Stimulated activated naive B cell treated with anti-CD40 and anti-IgM and Interleukin-4, amounts not matched to agents 10 μg/mL and 1 μg/mL and 100 μg/mL, for 72 hours (primary cell): Measurements from ENCODE around the gene C10orf71.
A peak's percentile ranks its signal among the peaks of the same experiment; 100 is the strongest.

Experiments
- ATAC-seq, 2 donors: fragments of 150-1000 bp; cut with Tn5 transposase; replicated peaks; 2 replicates each; pipeline ENCODE4 v1.10.0; 2021; ENCODE audit warnings: moderate library complexity in 1 of 2
- DNase-seq: peaks from one replicate; pipeline ENCODE4 v3.0.0; 2021
- H3K27ac Mint-ChIP-seq: one replicate; pipeline ENCODE4 v1.8.0; 2022; ENCODE audit warnings: mild to moderate bottlenecking, mixed read lengths
- H3K27me3 Mint-ChIP-seq, 2 donors: one replicate each; pipeline ENCODE4 v1.8.0; 2022; ENCODE audit warnings: mixed read lengths in 2 of 2
- H3K36me3 Mint-ChIP-seq, 2 donors: one replicate each; pipeline ENCODE4 v1.8.0; 2022; ENCODE audit warnings: mixed read lengths in 2 of 2, mild to moderate bottlenecking in 1 of 2
- H3K4me1 Mint-ChIP-seq, 2 donors: one replicate each; pipeline ENCODE4 v1.8.0; 2022; ENCODE audit warnings: mixed read lengths in 2 of 2, mild to moderate bottlenecking in 1 of 2
- H3K4me3 Mint-ChIP-seq, 2 donors: one replicate each; pipeline ENCODE4 v1.8.0; 2022; ENCODE audit warnings: mild to moderate bottlenecking in 2 of 2, mixed read lengths in 2 of 2, moderate library complexity in 1 of 2
- H3K9me3 Mint-ChIP-seq, 2 donors: one replicate each; pipeline ENCODE4 v1.8.0; 2022; ENCODE audit warnings: mixed read lengths in 2 of 2, mild to moderate bottlenecking in 1 of 2

C10orf71 gene

DNA sequence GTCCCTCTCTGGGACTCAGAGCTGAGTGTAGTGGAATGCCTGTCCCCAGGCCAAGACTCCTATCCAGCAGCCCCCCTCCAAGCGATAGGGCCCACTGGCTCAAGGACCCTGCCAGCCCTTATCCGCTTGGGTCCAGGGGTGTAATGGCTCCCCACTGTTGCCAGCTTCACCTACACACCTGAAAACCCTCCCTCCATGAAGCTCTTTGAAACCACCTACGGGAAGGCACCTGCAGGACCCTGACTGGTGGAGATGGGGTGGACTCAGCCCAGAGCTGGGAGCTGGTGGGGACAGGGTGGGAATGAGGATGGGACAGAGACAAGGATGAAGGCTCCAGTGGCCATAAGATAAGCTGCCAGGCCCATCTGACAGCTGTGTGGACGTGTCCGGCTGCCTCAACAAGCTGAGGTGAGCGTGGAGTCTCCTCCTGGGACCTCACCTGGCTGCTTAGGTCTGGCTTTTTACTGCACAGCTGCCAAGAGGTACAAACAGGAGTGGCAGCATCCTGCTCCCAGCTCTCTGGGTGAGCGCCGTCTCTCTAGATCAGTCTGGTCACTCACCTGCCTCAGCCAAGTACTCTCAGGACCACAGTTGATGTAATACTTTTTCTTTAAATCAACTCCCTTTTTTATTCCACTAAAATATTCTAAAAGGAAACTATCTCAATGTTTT is 55.1 kb downstream of the C10orf71 start:
- Mint-ChIP-seq H3K27me3 (peaks cover 8 to 23% of the 10 kb centered on the region in 2 donors), H3K4me1 (peaks cover 0 to 2% of the 10 kb centered on the region in 2 donors)
- ATAC-seq: no peak

DNA sequence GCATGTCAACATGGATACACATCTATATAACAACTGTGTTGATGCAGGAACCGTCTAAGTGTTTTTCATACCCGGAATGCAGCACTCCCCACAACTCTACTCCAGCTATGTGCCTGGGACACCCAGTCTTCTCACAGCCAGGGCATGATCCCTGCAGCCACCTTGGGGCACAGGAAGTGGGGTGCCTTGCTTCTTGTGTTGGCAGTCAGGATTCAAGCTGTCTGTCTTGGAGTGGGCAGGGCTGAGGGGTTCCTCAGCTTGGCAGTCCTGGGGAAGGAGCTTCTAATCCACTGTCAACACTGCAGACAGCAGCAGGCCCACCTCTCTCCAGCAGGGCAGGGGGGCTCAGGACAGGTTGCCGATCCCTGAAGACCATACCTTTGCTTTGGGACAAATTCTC is 55.6 kb downstream of the C10orf71 start:
- peaks cover 0 to 2% of the 10 kb centered on the region in 2 donors for H3K4me1 Mint-ChIP-seq
- H3K36me3 Mint-ChIP-seq: peaks cover 0 to 8% of the 10 kb centered on the region in 2 donors
- DNase-seq: no peak
- no peak for ATAC-seq
- H3K4me3 Mint-ChIP-seq: no peak overlapping the region
- H3K27me3 Mint-ChIP-seq: peaks cover 14 to 18% of the 10 kb centered on the region in 2 donors
- H3K27ac Mint-ChIP-seq: no peak overlapping the region
- H3K9me3 Mint-ChIP-seq: peaks cover 11% of the 10 kb centered on the region in 2 donors

More for the DNA sequence above, 55.1 kb downstream of the C10orf71 start:
- Mint-ChIP-seq H3K9me3 (peaks cover 11 to 17% of the 10 kb centered on the region in 2 donors), H3K27ac (no peak overlapping the region), H3K4me3 (no peak overlapping the region), H3K36me3 (peaks cover 0 to 12% of the 10 kb centered on the region in 2 donors)
- DNase-seq: no peak

DNA sequence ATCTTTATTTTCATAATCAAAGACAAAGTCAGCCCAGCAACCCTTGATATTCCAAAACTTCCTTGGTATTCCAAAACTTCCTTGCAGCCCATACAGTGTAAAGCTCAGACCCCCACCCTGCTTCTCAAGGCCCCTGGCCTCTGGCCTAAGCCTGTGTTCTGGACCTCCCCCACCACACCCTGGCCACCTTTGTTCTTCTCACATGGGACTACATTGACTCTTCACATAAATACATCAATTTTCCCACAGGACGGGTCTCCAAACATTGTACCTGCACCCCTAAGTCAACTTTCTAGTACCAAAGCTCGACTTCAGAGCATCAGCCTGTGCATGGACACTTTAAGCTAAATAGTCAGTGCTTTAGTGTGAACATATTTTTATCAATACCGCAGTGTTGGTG is 56.3 kb downstream of the C10orf71 start:
- peaks cover 0 to 5% of the 10 kb centered on the region in 2 donors for H3K36me3 Mint-ChIP-seq
- no peak overlapping the region for H3K27ac Mint-ChIP-seq
- DNase-seq (no peak), ATAC-seq (no peak)
- peaks cover 0 to 2% of the 10 kb centered on the region in 2 donors for H3K4me1 Mint-ChIP-seq
- H3K9me3 Mint-ChIP-seq: peaks cover 7 to 8% of the 10 kb centered on the region in 2 donors
- peaks cover 12 to 14% of the 10 kb centered on the region in 2 donors for H3K27me3 Mint-ChIP-seq
- H3K4me3 Mint-ChIP-seq: no peak overlapping the region

DNA sequence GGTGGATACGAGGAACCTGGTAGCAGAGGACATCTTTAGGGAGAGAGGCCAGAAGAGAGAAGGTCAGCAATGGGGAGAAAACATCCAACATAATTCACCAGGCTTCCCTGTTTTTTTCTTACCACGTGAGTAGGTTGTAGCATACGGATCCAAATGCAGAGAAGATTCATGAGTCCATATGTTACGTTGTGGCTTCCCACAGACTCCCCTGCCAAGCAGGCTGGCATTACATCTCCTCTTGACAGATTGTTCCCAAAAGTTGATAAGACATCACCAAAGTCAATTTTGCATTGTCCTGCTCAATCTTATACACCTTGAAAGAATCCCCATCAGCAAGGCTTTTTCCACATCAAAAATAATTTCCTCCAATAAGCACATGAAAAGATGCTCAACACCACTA is 57.2 kb downstream of the C10orf71 start:
- Mint-ChIP-seq H3K4me1 (peaks cover 0 to 2% of the 10 kb centered on the region in 2 donors), H3K4me3 (no peak overlapping the region), H3K36me3 (peaks cover 0 to 2% of the 10 kb centered on the region in 2 donors), H3K9me3 (peaks cover 4 to 5% of the 10 kb centered on the region in 2 donors), H3K27me3 (peaks cover 9 to 14% of the 10 kb centered on the region in 2 donors), H3K27ac (no peak overlapping the region)
- DNase-seq: no peak
- no peak for ATAC-seq

DNA sequence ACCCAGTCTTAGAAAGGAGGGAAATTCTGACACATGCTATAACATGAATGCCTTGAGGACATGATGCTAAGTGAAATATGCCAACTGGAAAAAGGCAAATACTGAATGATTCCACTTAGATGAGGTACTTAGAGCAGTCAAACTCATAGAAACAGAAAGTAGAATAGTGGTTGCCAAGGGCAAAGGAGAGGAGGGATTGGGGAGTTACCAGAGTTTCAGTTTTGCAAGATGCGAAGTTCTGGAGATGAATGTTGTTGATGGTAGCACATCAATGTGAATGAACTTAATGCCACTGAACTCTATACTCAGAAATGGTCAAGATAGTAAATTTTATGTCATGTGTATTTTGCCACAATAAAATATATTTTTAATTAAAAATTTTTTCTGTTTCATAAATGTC is 58.0 kb downstream of the C10orf71 start:
- peaks cover 4 to 5% of the 10 kb centered on the region in 2 donors for H3K9me3 Mint-ChIP-seq
- ATAC-seq (peak in 1 of 2 donors; percentile 86), DNase-seq (no peak)
- peaks cover 2 to 5% of the 10 kb centered on the region in 2 donors for H3K4me1 Mint-ChIP-seq
- H3K27me3 Mint-ChIP-seq: peaks cover 4 to 14% of the 10 kb centered on the region in 2 donors
- H3K4me3 Mint-ChIP-seq: no peak overlapping the region
- H3K36me3 Mint-ChIP-seq: peaks cover 0 to 2% of the 10 kb centered on the region in 2 donors
- no peak overlapping the region for H3K27ac Mint-ChIP-seq

DNA sequence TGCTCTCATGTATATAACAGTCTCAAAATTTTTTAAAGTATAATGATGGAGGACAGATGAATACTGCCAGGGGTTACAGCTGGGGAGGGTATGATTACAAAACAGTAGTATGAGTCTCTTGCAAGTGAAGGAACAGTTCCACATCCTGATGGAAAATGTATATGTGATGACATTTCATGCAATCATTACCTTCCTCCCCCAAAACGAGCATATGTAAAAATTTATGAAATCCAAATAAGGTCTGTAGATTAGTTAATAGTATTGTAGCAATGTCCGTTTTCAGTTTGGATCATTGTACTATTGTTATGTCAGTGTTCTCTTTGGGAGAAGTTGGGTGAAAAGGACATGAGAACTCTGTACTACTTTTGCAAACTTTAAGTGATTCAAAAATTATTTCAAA is 58.9 kb downstream of the C10orf71 start:
- no peak for ATAC-seq
- peaks cover 4 to 14% of the 10 kb centered on the region in 2 donors for H3K27me3 Mint-ChIP-seq

DNA sequence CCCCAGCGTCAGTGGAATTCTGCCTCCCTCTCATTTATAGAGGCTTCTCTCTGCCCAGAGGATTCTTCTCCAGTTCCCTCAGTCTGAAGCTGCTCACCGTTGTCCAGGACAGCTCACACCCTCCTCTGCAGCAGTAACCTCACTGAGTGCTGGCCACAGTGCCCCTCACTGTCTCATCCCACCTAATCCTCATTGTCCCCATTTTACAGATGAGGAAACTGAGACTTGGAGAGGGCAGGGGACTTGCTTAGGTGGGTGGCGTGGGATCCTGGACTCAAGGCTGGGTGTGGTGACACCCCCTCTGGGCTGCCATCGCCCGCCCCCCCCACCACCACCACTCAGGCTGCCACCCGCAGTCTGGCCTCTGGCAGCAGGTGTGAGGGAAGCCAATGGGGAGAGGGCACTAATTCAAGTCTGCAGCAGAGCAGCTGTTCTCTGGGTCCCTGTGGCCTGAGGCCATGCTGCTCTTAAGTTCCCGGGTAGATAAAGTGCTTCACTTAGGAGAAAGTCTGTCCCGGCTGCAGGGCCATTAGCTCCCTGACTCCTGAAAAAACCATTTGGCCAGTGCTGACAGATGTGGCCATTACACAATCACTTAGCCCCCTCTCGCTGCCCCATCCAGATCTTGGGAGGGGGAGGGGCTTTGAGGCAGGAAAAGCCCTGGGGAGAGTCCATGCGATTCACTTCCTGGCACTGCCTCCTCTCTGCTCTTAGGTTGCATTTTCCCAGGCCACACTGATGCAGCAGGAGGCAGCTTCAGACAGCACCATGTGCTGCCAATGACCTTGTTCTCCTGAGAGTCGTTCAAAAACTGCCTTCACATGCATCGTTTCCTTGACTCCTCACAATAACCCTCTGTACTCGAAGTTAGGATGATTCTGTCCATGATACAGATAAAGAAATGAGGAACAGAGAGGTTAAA is 60.6 kb downstream of the C10orf71 start:
- Mint-ChIP-seq H3K4me1 (peaks cover 19 to 23% of the 10 kb centered on the region in 2 donors), H3K9me3 (peaks cover 7% of the 10 kb centered on the region in 2 donors), H3K27me3 (peaks cover 4 to 14% of the 10 kb centered on the region in 2 donors), H3K4me3 (no peak overlapping the region), H3K36me3 (peaks cover 0 to 2% of the 10 kb centered on the region in 2 donors), H3K27ac (no peak overlapping the region)
- ATAC-seq: no peak
- no peak for DNase-seq

More for the DNA sequence above, 58.9 kb downstream of the C10orf71 start:
- peaks cover 7% of the 10 kb centered on the region in 2 donors for H3K9me3 Mint-ChIP-seq
- H3K4me3 Mint-ChIP-seq: no peak overlapping the region
- H3K4me1 Mint-ChIP-seq: peaks cover 12 to 14% of the 10 kb centered on the region in 2 donors
- H3K36me3 Mint-ChIP-seq: peaks cover 0 to 2% of the 10 kb centered on the region in 2 donors
- DNase-seq: no peak
- no peak overlapping the region for H3K27ac Mint-ChIP-seq

DNA sequence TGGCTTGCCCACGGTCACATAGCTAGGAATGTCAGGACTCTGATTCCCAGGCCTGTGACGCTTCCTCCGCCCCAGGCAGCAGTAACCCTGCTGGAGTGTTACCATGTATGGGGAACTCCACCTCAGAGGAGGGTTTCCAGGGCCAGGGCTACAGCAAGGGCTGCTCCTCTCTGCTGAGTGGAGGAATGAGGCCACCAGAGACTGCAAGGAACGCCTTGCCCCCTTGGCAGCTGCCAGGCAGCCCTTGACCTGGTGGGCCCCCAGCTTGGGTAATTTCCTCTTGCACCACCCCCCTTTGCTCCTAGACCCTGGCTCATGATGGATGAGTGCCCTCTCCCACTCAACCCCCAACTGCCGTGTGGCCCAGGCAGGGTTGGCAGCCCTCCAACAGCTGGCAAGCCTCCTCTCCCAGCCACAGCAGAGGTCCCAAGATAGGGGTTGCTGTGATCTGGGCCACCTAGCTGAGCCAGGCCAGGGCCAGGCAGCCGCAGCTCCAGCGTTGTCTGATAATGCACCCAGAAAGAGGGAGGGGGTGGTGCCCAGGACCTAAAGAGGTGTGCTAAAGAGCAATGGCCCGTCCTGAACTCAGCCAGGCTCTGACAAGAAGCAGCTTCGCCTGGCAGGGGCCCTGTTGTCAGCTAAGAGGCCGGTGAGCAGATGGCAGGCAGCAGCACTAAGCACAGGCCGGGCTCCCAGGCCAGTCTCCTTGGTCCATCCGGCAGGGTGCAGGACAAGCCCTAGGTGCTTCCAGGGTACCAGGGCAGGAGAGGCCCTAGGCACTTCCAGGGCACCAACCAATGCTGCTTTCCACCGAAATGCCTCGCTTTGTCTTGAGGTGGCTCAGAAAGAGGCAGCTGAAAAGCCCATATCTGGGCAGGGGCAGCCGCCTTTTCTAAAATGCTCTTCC is 61.6 kb downstream of the C10orf71 start:
- DNase-seq: no peak
- no peak overlapping the region for H3K27ac Mint-ChIP-seq
- H3K36me3 Mint-ChIP-seq: peaks cover 0 to 2% of the 10 kb centered on the region in 2 donors
- H3K4me3 Mint-ChIP-seq: no peak overlapping the region
- H3K4me1 Mint-ChIP-seq: peaks cover 23% of the 10 kb centered on the region in 2 donors
- no peak for ATAC-seq
- peaks cover 4 to 14% of the 10 kb centered on the region in 2 donors for H3K27me3 Mint-ChIP-seq
- peaks cover 7% of the 10 kb centered on the region in 2 donors for H3K9me3 Mint-ChIP-seq

DNA sequence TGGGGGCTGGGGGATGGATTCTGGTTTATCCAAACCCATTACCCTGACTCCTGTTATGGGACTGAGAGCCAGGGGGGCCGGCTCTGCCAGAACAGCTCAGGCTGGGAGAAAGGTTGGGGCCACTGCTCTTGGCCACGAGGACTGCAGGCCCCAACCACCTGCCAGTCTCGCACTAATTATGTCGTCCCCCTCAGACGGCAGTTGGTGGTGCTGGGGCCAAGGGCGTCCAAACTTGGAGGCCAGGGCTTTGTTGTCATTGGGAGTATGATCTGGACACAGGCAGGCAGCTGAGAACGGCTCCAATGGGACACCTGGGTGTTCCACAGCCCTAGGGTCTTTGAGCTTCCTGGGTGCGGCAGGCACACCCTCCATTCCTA is 62.2 kb downstream of the C10orf71 start:
- no peak for ATAC-seq
- H3K27me3 Mint-ChIP-seq: peaks cover 4 to 14% of the 10 kb centered on the region in 2 donors
- peaks cover 7% of the 10 kb centered on the region in 2 donors for H3K9me3 Mint-ChIP-seq
- peak overlapping the region; percentile 20 for H3K27ac Mint-ChIP-seq
- H3K4me3 Mint-ChIP-seq: no peak overlapping the region
- peaks cover 0 to 2% of the 10 kb centered on the region in 2 donors for H3K36me3 Mint-ChIP-seq
- H3K4me1 Mint-ChIP-seq: peaks cover 23% of the 10 kb centered on the region in 2 donors
- DNase-seq: no peak

DNA sequence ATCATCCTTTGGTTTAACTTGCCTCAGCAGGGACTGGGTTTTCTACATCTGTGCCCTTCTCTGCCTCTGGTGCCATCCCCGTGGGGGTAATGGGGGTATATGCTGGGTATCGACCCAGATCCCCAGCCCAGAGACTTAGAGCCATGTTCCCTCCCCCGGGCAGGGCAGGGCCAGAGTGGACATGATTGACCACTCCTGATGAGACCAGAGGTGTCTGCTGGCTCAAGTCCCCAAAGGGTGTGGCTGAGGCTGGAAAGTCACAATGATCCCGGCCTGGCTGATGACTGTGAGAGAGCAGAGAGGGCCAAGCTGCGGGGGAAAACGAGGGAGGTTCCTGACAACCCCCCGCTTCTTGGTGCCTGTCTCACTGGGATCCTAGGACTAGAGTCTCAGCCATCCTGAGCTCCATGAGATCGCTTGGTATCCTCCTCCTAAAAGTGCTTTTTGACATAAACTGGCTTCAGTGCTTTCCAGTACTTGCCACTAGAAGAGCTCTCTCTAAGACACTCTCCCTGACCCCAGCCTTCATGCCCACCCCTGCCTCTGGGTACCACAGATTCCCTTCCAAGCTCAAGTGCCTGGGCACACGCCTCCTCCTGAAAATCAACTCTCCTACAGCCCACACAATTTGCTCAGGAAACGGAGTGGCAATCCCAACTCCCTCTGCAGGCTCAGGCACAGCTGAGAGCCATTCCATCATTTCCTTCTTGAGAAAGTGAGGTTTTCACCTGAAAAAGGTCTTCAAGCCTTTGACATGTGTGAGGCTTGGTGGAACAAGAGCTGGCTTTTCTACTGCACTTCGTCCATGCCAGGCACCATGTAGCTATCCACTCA is 63.0 kb downstream of the C10orf71 start:
- peak overlapping the region; percentile 99 for H3K27ac Mint-ChIP-seq
- H3K4me1 Mint-ChIP-seq: peaks cover 21 to 23% of the 10 kb centered on the region in 2 donors
- DNase-seq (no peak), ATAC-seq (no peak)
- H3K9me3 Mint-ChIP-seq: peaks cover 4% of the 10 kb centered on the region in 2 donors
- H3K36me3 Mint-ChIP-seq: peaks cover 0 to 2% of the 10 kb centered on the region in 2 donors
- H3K27me3 Mint-ChIP-seq: peaks cover 4 to 14% of the 10 kb centered on the region in 2 donors
- peak overlapping the region in 1 of 2 donors; percentile 51 for H3K4me3 Mint-ChIP-seq

DNA sequence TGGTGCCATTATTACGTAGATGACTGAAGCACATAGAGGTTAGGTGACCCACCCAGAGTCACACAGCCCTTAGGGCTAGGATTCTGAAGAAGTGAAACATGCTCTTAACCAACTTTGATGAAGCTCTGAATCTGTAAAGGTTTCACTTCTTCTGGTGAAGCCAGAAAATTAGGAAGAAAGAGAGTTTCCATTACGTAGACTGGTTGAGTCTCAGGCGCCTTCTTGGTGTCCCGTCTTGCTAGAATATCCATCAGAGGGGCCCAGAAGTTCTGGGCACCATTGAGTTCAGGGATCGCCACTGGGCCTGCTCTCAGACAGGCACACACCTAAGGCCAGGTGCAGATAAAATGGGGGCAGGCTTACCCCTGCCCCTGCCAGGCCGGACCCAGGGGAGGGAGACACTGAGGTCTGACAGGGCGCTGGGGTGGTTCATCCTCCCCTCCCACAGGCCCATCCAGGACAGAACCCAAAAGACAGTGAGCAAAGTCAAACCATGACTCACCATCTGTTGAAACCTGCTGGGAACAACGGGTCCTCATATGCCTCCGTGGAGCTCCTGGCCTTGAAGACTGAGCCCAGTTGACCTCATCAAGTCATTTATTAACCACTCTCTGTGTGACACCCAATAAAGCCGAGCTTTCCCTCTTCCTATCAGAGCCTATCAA is 63.8 kb downstream of the C10orf71 start:
- Mint-ChIP-seq H3K4me1 (peaks cover 20 to 23% of the 10 kb centered on the region in 2 donors), H3K27ac (peak overlapping the region; percentile 99)

DNA sequence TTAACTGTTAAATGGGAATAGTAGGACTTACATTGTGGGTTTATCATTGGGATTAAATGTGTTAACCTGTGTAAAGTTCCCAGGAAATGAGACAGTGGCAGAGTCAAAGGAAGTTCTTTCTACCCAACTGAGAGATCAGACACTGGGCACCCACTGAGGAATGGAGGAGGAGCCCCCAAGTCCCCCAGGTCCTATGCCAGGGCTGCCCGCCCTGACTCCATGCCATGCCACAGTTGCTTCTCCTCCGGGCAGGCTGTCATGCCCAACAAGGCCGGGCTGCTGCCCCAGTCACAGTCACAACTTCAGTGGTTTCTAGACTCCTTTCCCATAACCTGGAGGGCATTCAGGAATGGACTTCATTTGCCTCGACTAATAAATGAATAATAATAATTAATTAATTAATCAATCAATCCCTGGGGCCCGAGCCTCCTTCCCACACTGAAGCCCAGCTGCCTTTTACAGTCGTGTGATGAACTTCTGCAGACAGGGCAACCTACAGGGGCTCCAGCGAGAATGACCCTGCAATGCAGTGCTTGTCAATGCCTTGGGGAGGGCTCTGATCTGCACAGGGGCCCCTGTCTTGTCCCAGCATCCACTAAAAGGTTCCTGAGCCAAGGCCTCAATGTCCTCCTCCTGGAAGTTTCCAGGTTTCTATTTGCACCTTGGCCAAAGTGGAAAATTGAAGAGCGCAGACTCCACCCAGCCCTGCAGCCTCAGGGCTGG is 64.5 kb downstream of the C10orf71 start:
- no peaks in the 10 kb centered on the region for H3K36me3 Mint-ChIP-seq

More for the DNA sequence above, 63.8 kb downstream of the C10orf71 start:
- Mint-ChIP-seq H3K36me3 (peaks cover 0 to 2% of the 10 kb centered on the region in 2 donors), H3K4me3 (peak overlapping the region; percentile 72 to 74), H3K27me3 (peaks cover 4 to 14% of the 10 kb centered on the region in 2 donors), H3K9me3 (peaks cover 3% of the 10 kb centered on the region in 2 donors)
- ATAC-seq (peak; percentile 96), DNase-seq (peak; percentile 54)

More for the DNA sequence above, 64.5 kb downstream of the C10orf71 start:
- H3K4me1 Mint-ChIP-seq: peaks cover 20 to 23% of the 10 kb centered on the region in 2 donors
- no peak for DNase-seq
- H3K27me3 Mint-ChIP-seq: peaks cover 4 to 11% of the 10 kb centered on the region in 2 donors
- no peak for ATAC-seq
- H3K9me3 Mint-ChIP-seq: peaks cover 2 to 3% of the 10 kb centered on the region in 2 donors
- H3K27ac Mint-ChIP-seq: peak overlapping the region; percentile 99
- no peak overlapping the region for H3K4me3 Mint-ChIP-seq
